NT2/D1 (cell line): ENCODE data around the gene ACP4.
"Not testable (repeated sequence)": the region's sequence is repeated elsewhere in the genome, so short reads cannot be mapped to it uniquely, and the experiment has no call there.

ENCODE experiments used
- DNase-seq: peaks from one replicate; pipeline ENCODE4 v3.0.0-alpha.2; 2011; ENCODE audit warnings: low read depth, low spot score
- H3K27me3 ChIP-seq: 2 replicates; pipeline ENCODE4 v1.6.0; 2011; ENCODE audit warnings: mild to moderate bottlenecking; ENCODE audit not compliant: insufficient read length, insufficient read depth
- H3K36me3 ChIP-seq: 2 replicates; pipeline ENCODE4 v1.6.1; 2011; ENCODE audit warnings: mild to moderate bottlenecking, low read length, mixed read lengths; ENCODE audit not compliant: insufficient read depth, insufficient read length
- H3K4me1 ChIP-seq: 2 replicates; pipeline ENCODE4 v1.5.1; 2011; ENCODE audit not compliant: insufficient read depth, insufficient read length
- H3K4me3 ChIP-seq: 2 replicates; pipeline ENCODE4 v1.5.1; 2011; ENCODE audit warnings: low read depth; ENCODE audit not compliant: insufficient read length
- H3K9ac ChIP-seq: 2 replicates; pipeline ENCODE4 v1.6.0; 2011; ENCODE audit warnings: low read depth; ENCODE audit not compliant: insufficient read length
- H3K9me3 ChIP-seq: 2 replicates; pipeline ENCODE4 v1.5.1; 2011; ENCODE audit warnings: mild to moderate bottlenecking, low read length; ENCODE audit not compliant: insufficient read depth
- SUZ12 ChIP-seq: IDR thresholded peaks from 2 replicates; pipeline ENCODE4 v1.6.1; 2011; ENCODE audit not compliant: insufficient read length, insufficient read depth; ENCODE audit errors: extremely low read depth
- YY1 ChIP-seq: IDR thresholded peaks from 2 replicates; pipeline ENCODE4 v1.6.1; 2011; ENCODE audit not compliant: insufficient read length, insufficient read depth
- ZNF274 ChIP-seq: IDR thresholded peaks from 2 replicates; pipeline ENCODE4 v1.6.1; 2011; ENCODE audit warnings: mild to moderate bottlenecking, low read depth, low read length

ACP4 gene

GRCh38 chr19:50768277-50768676 is 21.9 kb upstream of the ACP4 start:
- Histone ChIP-seq H3K36me3 (no peaks in the 10 kb centered on the region), H3K9me3 (no peaks in the 10 kb centered on the region), H3K9ac (no peak overlapping the region), H3K4me3 (no peak overlapping the region), H3K4me1 (peaks cover 2% of the 10 kb centered on the region), H3K27me3 (no peaks in the 10 kb centered on the region)
- DNase-seq, result no peak
- no peak for TF ChIP-seq YY1
- no peak for TF ChIP-seq SUZ12
- no peak for TF ChIP-seq ZNF274

- DNase-seq, H3K9me3 ChIP-seq, H3K4me3 ChIP-seq: not testable (repeated sequence)
Observed at GRCh38 chr19:50770164-50770563, 20.1 kb upstream of the ACP4 start, which contains the start of gene GPR32. GPR32 (plus strand) TSS chr19:50770464; CDS start chr19:50770601, 137 bp downstream.

GRCh38 chr19:50770888-50771287 is 19.3 kb upstream of the ACP4 start:
- H3K27me3 ChIP-seq, result peaks cover 7% of the 10 kb centered on the region
- no peak overlapping the region for H3K4me3 ChIP-seq
- H3K9ac ChIP-seq, result no peak overlapping the region
- H3K4me1 ChIP-seq, result no peaks in the 10 kb centered on the region
- H3K36me3 ChIP-seq, result no peaks in the 10 kb centered on the region
- TF ChIP-seq YY1 (no peak), ZNF274 (no peak), SUZ12 (no peak)
- H3K9me3 ChIP-seq, result no peaks in the 10 kb centered on the region
- DNase-seq, result no peak

More at GRCh38 chr19:50770164-50770563, 20.1 kb upstream of the ACP4 start, which contains the start of gene GPR32:
- not testable (repeated sequence) for H3K27me3 ChIP-seq, H3K36me3 ChIP-seq, H3K9ac ChIP-seq, H3K4me1 ChIP-seq

GRCh38 chr19:50772476-50772875 is 17.7 kb upstream of the ACP4 start:
- Histone ChIP-seq H3K9ac (no peak overlapping the region), H3K36me3 (no peaks in the 10 kb centered on the region), H3K4me3 (no peak overlapping the region), H3K9me3 (no peaks in the 10 kb centered on the region), H3K4me1 (no peaks in the 10 kb centered on the region), H3K27me3 (peaks cover 22% of the 10 kb centered on the region)
- no peak for TF ChIP-seq SUZ12
- no peak for TF ChIP-seq YY1
- no peak for TF ChIP-seq ZNF274
- no peak for DNase-seq

GRCh38 chr19:50772912-50773311 is 17.3 kb upstream of the ACP4 start:
- not testable (repeated sequence) for H3K36me3 ChIP-seq, H3K4me3 ChIP-seq, H3K9me3 ChIP-seq, DNase-seq, H3K4me1 ChIP-seq, H3K9ac ChIP-seq
- peaks cover 23% of the 10 kb centered on the region for H3K27me3 ChIP-seq

GRCh38 chr19:50773454-50773853 is 16.8 kb upstream of the ACP4 start:
- not testable (repeated sequence) for H3K9me3 ChIP-seq, DNase-seq, H3K36me3 ChIP-seq, H3K4me1 ChIP-seq, H3K9ac ChIP-seq, H3K4me3 ChIP-seq
- peaks cover 23% of the 10 kb centered on the region for H3K27me3 ChIP-seq

- Histone ChIP-seq H3K36me3 (no peaks in the 10 kb centered on the region), H3K4me1 (peaks cover 7% of the 10 kb centered on the region), H3K9me3 (no peaks in the 10 kb centered on the region), H3K4me3 (no peak overlapping the region), H3K9ac (no peak overlapping the region), H3K27me3 (peaks cover 47% of the 10 kb centered on the region)
- TF ChIP-seq YY1 (no peak), ZNF274 (no peak), SUZ12 (no peak)
- DNase-seq, result no peak
Observed at GRCh38 chr19:50776131-50776530, 14.1 kb upstream of the ACP4 start.

- H3K36me3 ChIP-seq, result no peaks in the 10 kb centered on the region
- H3K9ac ChIP-seq, result no peak overlapping the region
- peaks cover 53% of the 10 kb centered on the region for H3K27me3 ChIP-seq
- no peak for DNase-seq
- no peak overlapping the region for H3K4me3 ChIP-seq
- peaks cover 7% of the 10 kb centered on the region for H3K4me1 ChIP-seq
- no peaks in the 10 kb centered on the region for H3K9me3 ChIP-seq
- no peak for TF ChIP-seq SUZ12
- TF ChIP-seq ZNF274, result no peak
- TF ChIP-seq YY1, result no peak
Observed at GRCh38 chr19:50777261-50777660, 13.0 kb upstream of the ACP4 start.
